GM12875 (cell line): ENCODE measurements around the gene MED15.
"Not testable (repeated sequence)": the region's sequence is repeated elsewhere in the genome, so short reads cannot be mapped to it uniquely, and the experiment has no call there.

Experiments
- H3K4me3 ChIP-seq: one replicate; pipeline ENCODE4 v1.5.1; 2011; ENCODE audit warnings: low read depth, low read length, control low read depth
- CTCF ChIP-seq: IDR thresholded peaks from 2 replicates; pipeline ENCODE4 v1.5.1; 2011; ENCODE audit warnings: low read depth, mild to moderate bottlenecking, control low read depth, inconsistent platforms, low read length, moderate library complexity, borderline replicate concordance; ENCODE audit not compliant: insufficient read depth

The MED15 gene

GRCh38 chr22:20475115-20475436, 32.3 kb upstream of the MED15 start:
- no peak for TF ChIP-seq CTCF
- H3K4me3 ChIP-seq = no peak overlapping the region

GRCh38 chr22:20475569-20475968, 31.8 kb upstream of the MED15 start:
- not testable (repeated sequence) for H3K4me3 ChIP-seq

GRCh38 chr22:20478059-20478458, 29.4 kb upstream of the MED15 start:
- H3K4me3 ChIP-seq = not testable (repeated sequence)

GRCh38 chr22:20479612-20480196, 27.7 kb upstream of the MED15 start:
- TF ChIP-seq CTCF = no peak
- no peak overlapping the region for H3K4me3 ChIP-seq

- not testable (repeated sequence) for H3K4me3 ChIP-seq
Measured at GRCh38 chr22:20483143-20483506, 24.3 kb upstream of the MED15 start.

- no peak for TF ChIP-seq CTCF
- H3K4me3 ChIP-seq = no peak overlapping the region
Measured at GRCh38 chr22:20483771-20484170, 23.6 kb upstream of the MED15 start.

GRCh38 chr22:20484948-20485683, 22.3 kb upstream of the MED15 start:
- no peak overlapping the region for H3K4me3 ChIP-seq
- TF ChIP-seq CTCF = no peak

GRCh38 chr22:20486229-20486628, 21.2 kb upstream of the MED15 start:
- TF ChIP-seq CTCF = no peak
- no peak overlapping the region for H3K4me3 ChIP-seq

- no peak for TF ChIP-seq CTCF
- H3K4me3 ChIP-seq = no peak overlapping the region
Measured at GRCh38 chr22:20487715-20488114, 19.7 kb upstream of the MED15 start.
